GM12873 (cell line): ENCODE measurements around the gene EPHA4.

Experiments
- CTCF ChIP-seq: IDR thresholded peaks from 2 replicates; pipeline ENCODE4 v1.5.1; 2012; ENCODE audit warnings: low read depth, mild to moderate bottlenecking, moderate library complexity, low read length, control low read depth; ENCODE audit not compliant: insufficient read depth; ENCODE audit errors: missing control alignments

Gene EPHA4

GRCh38 chr2:221482666-221483455, 89.2 kb downstream of the EPHA4 start:
- no peak for TF ChIP-seq CTCF

GRCh38 chr2:221480821-221481220, 91.3 kb downstream of the EPHA4 start:
- no peak for TF ChIP-seq CTCF

- no peak for TF ChIP-seq CTCF
Observed at GRCh38 chr2:221480163-221480562, 91.9 kb downstream of the EPHA4 start.

GRCh38 chr2:221478485-221478863, 93.6 kb downstream of the EPHA4 start:
- no peak for TF ChIP-seq CTCF

- no peak for TF ChIP-seq CTCF
Observed at GRCh38 chr2:221477714-221478484, 94.2 kb downstream of the EPHA4 start.

GRCh38 chr2:221476195-221476594, 95.9 kb downstream of the EPHA4 start:
- no peak for TF ChIP-seq CTCF

GRCh38 chr2:221473451-221473850, 98.7 kb downstream of the EPHA4 start:
- no peak for TF ChIP-seq CTCF
